Activated CD8-positive, alpha-beta memory T cell treated with anti-CD3 and anti-CD28 coated beads for 4 hours (primary cell): ENCODE data around the gene RPRD1B.
"Not testable (repeated sequence)": the region's sequence is repeated elsewhere in the genome, so short reads cannot be mapped to it uniquely, and the experiment has no call there.

Source experiments
- DNase-seq, 2 donors: peaks; one replicate each; pipeline ENCODE4 v3.0.0-alpha.2; 2020; ENCODE audit warnings: low read depth in 2 of 2

Gene RPRD1B

GRCh38 chr20:38073307-38074071 lies 39.9 kb downstream of the RPRD1B start:
- DNase-seq = no peak

- no peak for DNase-seq
Measured at GRCh38 chr20:38075161-38075998, 41.8 kb downstream of the RPRD1B start.

GRCh38 chr20:38076548-38076947 lies 43.0 kb downstream of the RPRD1B start:
- DNase-seq = no peak

GRCh38 chr20:38078084-38078483 lies 44.5 kb downstream of the RPRD1B start:
- DNase-seq = no peak

GRCh38 chr20:38079353-38079752 lies 45.8 kb downstream of the RPRD1B start:
- DNase-seq = no peak

- DNase-seq = no peak
Measured at GRCh38 chr20:38081575-38081974, 48.0 kb downstream of the RPRD1B start.

GRCh38 chr20:38082894-38083293 lies 49.3 kb downstream of the RPRD1B start:
- no peak for DNase-seq

GRCh38 chr20:38083338-38084048 lies 49.9 kb downstream of the RPRD1B start:
- no peak for DNase-seq

GRCh38 chr20:38084425-38084951 lies 50.9 kb downstream of the RPRD1B start:
- DNase-seq = no peak

- DNase-seq = no peak
Measured at GRCh38 chr20:38085026-38085425, 51.5 kb downstream of the RPRD1B start.

- DNase-seq = no peak
Measured at GRCh38 chr20:38089500-38089899, 56.0 kb downstream of the RPRD1B start.

- no peak for DNase-seq
Measured at GRCh38 chr20:38090061-38090460, 56.5 kb downstream of the RPRD1B start.

GRCh38 chr20:38091441-38092216 lies 58.1 kb downstream of the RPRD1B start:
- no peak for DNase-seq

GRCh38 chr20:38092260-38092857 lies 58.8 kb downstream of the RPRD1B start:
- DNase-seq = no peak

- no peak for DNase-seq
Measured at GRCh38 chr20:38092915-38093314, 59.4 kb downstream of the RPRD1B start.

- no peak for DNase-seq
Measured at GRCh38 chr20:38093641-38094077, 60.1 kb downstream of the RPRD1B start.

GRCh38 chr20:38094373-38094891 lies 60.9 kb downstream of the RPRD1B start:
- DNase-seq = peak in 1 of 2 donors; percentile 1

- no peak for DNase-seq
Measured at GRCh38 chr20:38095017-38095686, 61.6 kb downstream of the RPRD1B start.

- no peak for DNase-seq
Measured at GRCh38 chr20:38098952-38099351, 65.4 kb downstream of the RPRD1B start.

GRCh38 chr20:38102206-38102605 lies 68.7 kb downstream of the RPRD1B start:
- DNase-seq = not testable (repeated sequence)
